Upper lobe of right lung (tissue), 1 donor: ENCODE measurements around the gene MXRA8. TPM values are rescaled to one million over a fixed set of nuclear protein-coding genes. Genes with fewer than 3 reads are reported as not detected.

Source experiments
- ATAC-seq: fragments of 200-7000 bp; cut with Tn5 transposase; one replicate; pipeline ENCODE4 v1.9.1; 2020; ENCODE audit warnings: mild to moderate bottlenecking, moderate library complexity
- DNase-seq: peaks from one replicate; pipeline ENCODE4 v3.0.0-alpha.2; 2020
- H3K27ac ChIP-seq: fragments of 200-600 bp; one replicate; pipeline ENCODE4 v1.8.0; 2022
- H3K27me3 ChIP-seq: fragments of 200-600 bp; one replicate; pipeline ENCODE4 v1.8.0; 2022; ENCODE audit warnings: mild to moderate bottlenecking
- H3K36me3 ChIP-seq: fragments of 200-600 bp; one replicate; pipeline ENCODE4 v1.8.0; 2022
- H3K4me1 ChIP-seq: fragments of 200-600 bp; one replicate; pipeline ENCODE4 v1.8.0; 2022
- H3K4me3 ChIP-seq: fragments of 200-600 bp; one replicate; pipeline ENCODE4 v1.8.0; 2022; ENCODE audit warnings: mild to moderate bottlenecking
- H3K9me3 ChIP-seq: fragments of 200-600 bp; one replicate; pipeline ENCODE4 v1.8.0; 2022
- CTCF ChIP-seq: fragments of 200-600 bp; IDR thresholded peaks from one replicate; pipeline ENCODE4 v1.8.0; 2022; ENCODE audit warnings: antibody characterized with exemption
- intact Hi-C: fragments of 100-400 bp; cut with DNase I; formaldehyde crosslinking; loops from one replicate; pipeline ENCODE4 v1.11.0; 2022
- total RNA-seq: library from RNA; stranded (reverse); fragmentation: NEBNext Ultra II Directional; extraction: Animal tissue kit (Norgen Biotek cat#: 25700); gene quantifications from one replicate; pipeline ENCODE4 v1.2.1, GENCODE V29; 2021
- donor health status: DM: no; HTN: yes; CAD: no; lungs with severe emphysema.

MXRA8 gene
- total RNA-seq, 1 donor from 2014 or later: 66.3 TPM

DNA sequence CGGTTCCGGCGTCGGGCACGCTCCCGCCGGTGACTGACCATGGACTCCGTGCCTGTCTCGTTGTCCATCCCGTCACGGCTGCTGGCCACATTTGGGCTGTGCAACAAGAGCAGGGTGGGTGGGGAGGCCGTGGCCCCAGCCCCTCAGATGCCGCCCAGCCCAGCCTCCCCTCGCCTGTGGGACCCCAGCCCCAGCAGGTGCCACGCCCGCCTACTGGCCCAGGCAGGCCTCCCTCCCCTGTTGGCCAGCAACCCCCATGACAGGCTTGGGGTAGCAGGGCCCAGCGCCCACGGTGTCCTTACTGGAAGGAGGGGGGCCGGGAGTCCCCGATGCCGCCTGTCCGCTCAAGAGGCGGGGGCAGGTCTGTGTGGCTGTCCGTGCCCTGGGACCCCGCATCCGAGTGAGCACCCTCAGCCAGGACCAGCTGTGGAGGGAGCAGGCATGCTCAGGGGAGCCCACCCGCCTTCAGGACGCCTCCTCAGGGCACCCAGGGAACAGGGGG is 16.2 kb downstream of the MXRA8 start:
- H3K27me3 ChIP-seq: no peaks in the 10 kb centered on the region
- no peak overlapping the region for H3K27ac ChIP-seq
- no peaks in the 10 kb centered on the region for H3K9me3 ChIP-seq
- H3K36me3 ChIP-seq: peaks cover 13% of the 10 kb centered on the region
- DNase-seq (no peak), ATAC-seq (no peak)
- intact Hi-C loops: no loop called here
- no peak for TF ChIP-seq CTCF
- peaks cover 15% of the 10 kb centered on the region for H3K4me1 ChIP-seq
- H3K4me3 ChIP-seq: no peak overlapping the region

GRCh38 chr1:1341549-1342021 is 16.8 kb downstream of the MXRA8 start:
- Histone ChIP-seq H3K36me3 (peaks cover 13% of the 10 kb centered on the region), H3K4me1 (peaks cover 12% of the 10 kb centered on the region), H3K9me3 (no peaks in the 10 kb centered on the region), H3K4me3 (no peak overlapping the region), H3K27me3 (no peaks in the 10 kb centered on the region), H3K27ac (no peak overlapping the region)
- no peak for TF ChIP-seq CTCF
- DNase-seq (no peak), ATAC-seq (no peak)
- intact Hi-C loops: no loop called here

DNA sequence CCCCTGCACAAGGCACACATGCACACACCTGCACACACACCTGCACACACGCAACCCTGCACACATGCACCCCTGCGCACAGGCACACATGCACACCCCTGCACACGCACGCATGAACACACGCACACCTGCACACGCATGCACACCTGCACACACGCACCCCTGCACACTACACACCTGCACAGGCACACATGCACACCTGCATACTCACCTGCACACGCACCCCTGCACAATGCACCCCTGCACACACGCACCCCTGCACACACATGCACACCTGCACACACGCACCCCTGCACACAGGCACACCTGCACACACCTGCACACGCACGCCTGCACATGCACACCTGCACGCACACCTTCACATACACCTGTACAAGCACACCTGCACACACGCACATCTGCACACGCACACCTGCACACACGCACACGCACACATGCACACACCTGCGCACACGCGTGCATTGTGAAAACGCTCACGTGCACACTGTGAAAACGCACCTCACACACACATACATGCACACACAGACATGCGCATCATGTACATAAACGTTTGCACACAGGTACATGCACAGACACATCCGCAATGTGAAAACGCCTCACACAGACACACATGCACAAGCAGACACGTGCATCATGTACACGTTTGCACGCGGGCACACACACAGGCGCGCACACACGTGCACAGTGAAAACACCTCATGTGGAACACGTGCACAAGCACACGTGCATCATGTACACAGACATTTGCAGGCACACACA is 17.4 kb downstream of the MXRA8 start:
- H3K27ac ChIP-seq: no peak overlapping the region
- no peaks in the 10 kb centered on the region for H3K9me3 ChIP-seq
- ATAC-seq: no peak
- TF ChIP-seq CTCF: no peak
- peaks cover 13% of the 10 kb centered on the region for H3K36me3 ChIP-seq
- H3K4me1 ChIP-seq: peaks cover 6% of the 10 kb centered on the region
- no peak overlapping the region for H3K4me3 ChIP-seq
- H3K27me3 ChIP-seq: no peaks in the 10 kb centered on the region
- intact Hi-C loops: no loop called here
- no peak for DNase-seq

- Histone ChIP-seq H3K4me3 (no peak overlapping the region), H3K27ac (no peak overlapping the region), H3K4me1 (no peaks in the 10 kb centered on the region), H3K27me3 (no peaks in the 10 kb centered on the region), H3K9me3 (no peaks in the 10 kb centered on the region), H3K36me3 (peaks cover 13% of the 10 kb centered on the region)
- intact Hi-C loops: no loop called here
- no peak for TF ChIP-seq CTCF
- ATAC-seq (no peak), DNase-seq (no peak)
These were observed 18.2 kb downstream of the MXRA8 start for GRCh38 chr1:1340185-1340584.

GRCh38 chr1:1338278-1338677 is 20.1 kb downstream of the MXRA8 start:
- no peaks in the 10 kb centered on the region for H3K9me3 ChIP-seq
- peaks cover 13% of the 10 kb centered on the region for H3K36me3 ChIP-seq
- H3K4me1 ChIP-seq: no peaks in the 10 kb centered on the region
- no peaks in the 10 kb centered on the region for H3K27me3 ChIP-seq
- H3K4me3 ChIP-seq: no peak overlapping the region
- intact Hi-C loops: no loop called here
- no peak for DNase-seq
- no peak for ATAC-seq
- H3K27ac ChIP-seq: no peak overlapping the region
- TF ChIP-seq CTCF: no peak
